ENCODE results near the gene TTC19.

The TTC19 gene

GRCh38 chr17:15967706-15968399 lies 31.8 kb upstream of the TTC19 start:
- TF ChIP-seq GABPA (IDR thresholded peaks at IDR 0.05; ENCODE audit: low read depth) (no peak), REST (IDR thresholded peaks at IDR 0.05; ENCODE audit: insufficient replicate concordance, low read depth) (no peak), SPI1 (IDR thresholded peaks at IDR 0.05; ENCODE audit: borderline replicate concordance, low read depth) (no peak), CTCF (IDR thresholded peaks at IDR 0.05; ENCODE audit: insufficient read depth, low read length) (no peak), POLR2AphosphoS5 (IDR thresholded peaks at IDR 0.05; ENCODE audit: low read depth) (no peak)
- DNase-seq (ENCODE audit: low read depth in 1 of 2, low spot score in 1 of 2) = no peak
- H3K4me3 ChIP-seq (replicated peaks; ENCODE audit: insufficient read depth, low read length) = no peak overlapping the region
- H3K27me3 ChIP-seq (ENCODE audit: insufficient read depth, poor library complexity, severe bottlenecking) = no peaks in the 10 kb centered on the region
- no peak overlapping the region for H3K27ac ChIP-seq (replicated peaks)

GRCh38 chr17:15969463-15969862 lies 30.2 kb upstream of the TTC19 start:
- no peak for DNase-seq (ENCODE audit: low read depth in 1 of 2, low spot score in 1 of 2)
- Histone ChIP-seq H3K27me3 (ENCODE audit: insufficient read depth, poor library complexity, severe bottlenecking) (no peaks in the 10 kb centered on the region), H3K4me3 (replicated peaks; ENCODE audit: insufficient read depth, low read length) (no peak overlapping the region), H3K27ac (replicated peaks) (no peak overlapping the region)
- no peak for TF ChIP-seq SPI1 (IDR thresholded peaks at IDR 0.05; ENCODE audit: borderline replicate concordance, low read depth)
- no peak for TF ChIP-seq POLR2AphosphoS5 (IDR thresholded peaks at IDR 0.05; ENCODE audit: low read depth)

- H3K4me3 ChIP-seq (replicated peaks; ENCODE audit: insufficient read depth, low read length) = no peak overlapping the region
- H3K27me3 ChIP-seq (ENCODE audit: insufficient read depth, poor library complexity, severe bottlenecking) = no peaks in the 10 kb centered on the region
- no peak for DNase-seq (ENCODE audit: low read depth in 1 of 2, low spot score in 1 of 2)
- TF ChIP-seq SPI1 (IDR thresholded peaks at IDR 0.05; ENCODE audit: borderline replicate concordance, low read depth) (no peak), GABPA (IDR thresholded peaks at IDR 0.05; ENCODE audit: low read depth) (no peak), POLR2AphosphoS5 (IDR thresholded peaks at IDR 0.05; ENCODE audit: low read depth) (no peak), CTCF (IDR thresholded peaks at IDR 0.05; ENCODE audit: insufficient read depth, low read length) (no peak), REST (IDR thresholded peaks at IDR 0.05; ENCODE audit: insufficient replicate concordance, low read depth) (no peak)
- H3K27ac ChIP-seq (replicated peaks) = no peak overlapping the region
Measured at GRCh38 chr17:15970500-15970899, 29.1 kb upstream of the TTC19 start.

GRCh38 chr17:15971098-15971678 lies 28.4 kb upstream of the TTC19 start:
- H3K27ac ChIP-seq (replicated peaks) = 0 out of 2 replicates have a peak overlapping the region, but pooled peaks have one; percentile 21
- H3K4me3 ChIP-seq (replicated peaks; ENCODE audit: insufficient read depth, low read length) = no peak overlapping the region
- peak in 1 of 2 experiments; percentile 10 for DNase-seq (ENCODE audit: low read depth in 1 of 2, low spot score in 1 of 2)
- TF ChIP-seq CTCF (IDR thresholded peaks at IDR 0.05; ENCODE audit: insufficient read depth, low read length) = no peak
- no peak for TF ChIP-seq REST (IDR thresholded peaks at IDR 0.05; ENCODE audit: insufficient replicate concordance, low read depth)
- TF ChIP-seq SPI1 (IDR thresholded peaks at IDR 0.05; ENCODE audit: borderline replicate concordance, low read depth) = no peak; the same call in 1 of the 2 replicates
- TF ChIP-seq GABPA (IDR thresholded peaks at IDR 0.05; ENCODE audit: low read depth) = no peak
- no peak for TF ChIP-seq POLR2AphosphoS5 (IDR thresholded peaks at IDR 0.05; ENCODE audit: low read depth)
- H3K27me3 ChIP-seq (ENCODE audit: insufficient read depth, poor library complexity, severe bottlenecking) = no peaks in the 10 kb centered on the region
